HG03097 (cell line): ENCODE measurements around the gene HDAC11.

Experiments used
- ATAC-seq: cut with Tn5 transposase; IDR thresholded peaks from one replicate; pipeline ENCODE4 v1.9.1; 2021; ENCODE audit not compliant: unreplicated experiment, low FRiP score

The HDAC11 gene

DNA sequence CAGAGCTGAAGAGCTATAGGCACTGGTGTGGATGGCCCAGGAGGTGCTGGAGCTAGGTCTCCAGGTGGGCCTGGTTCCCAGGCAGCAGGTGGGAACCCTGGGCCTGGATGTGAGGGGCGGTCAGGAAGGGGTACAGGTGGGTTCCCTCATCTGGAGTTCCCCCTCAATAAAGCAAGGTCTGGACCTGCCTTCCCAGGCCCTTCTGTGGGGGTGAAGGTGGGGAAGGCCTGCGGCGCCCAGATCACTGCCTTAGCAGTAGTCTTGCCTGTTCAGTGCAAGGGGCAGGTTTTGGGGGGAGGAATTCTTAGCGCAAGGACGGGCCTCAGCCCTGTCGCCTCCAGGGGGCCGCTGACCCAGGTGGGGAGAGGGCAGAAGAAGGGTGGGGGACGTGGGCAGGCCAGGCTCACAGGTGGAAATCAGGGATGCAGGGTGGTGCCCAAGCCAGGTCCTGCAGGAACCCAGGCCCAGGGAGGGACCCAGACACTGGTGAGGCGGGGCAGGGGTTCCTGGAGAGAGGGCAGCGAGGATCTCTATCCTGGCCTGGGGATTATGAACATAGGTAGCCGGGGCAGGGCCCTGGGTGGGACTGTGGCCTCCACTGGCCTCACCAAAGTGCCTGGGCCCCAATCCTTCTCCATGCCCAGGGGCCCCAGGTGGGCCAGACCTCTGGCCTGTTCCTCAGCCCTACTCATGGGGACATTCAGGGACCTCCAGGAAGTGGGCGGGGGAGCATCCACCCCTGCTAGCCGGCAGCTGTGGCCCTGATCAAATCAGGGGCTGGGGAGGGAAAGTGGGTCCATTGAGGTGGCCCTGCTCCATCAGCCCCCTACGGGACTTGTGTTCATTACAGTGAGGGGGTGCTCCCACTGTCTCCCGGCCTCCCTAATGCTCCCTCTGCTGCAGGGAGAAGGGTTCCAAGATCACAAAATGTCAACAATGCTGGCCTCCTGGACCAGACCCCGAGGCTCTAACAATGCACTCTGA is 25.3 kb downstream of the HDAC11 start:
- ATAC-seq, result no peak

DNA sequence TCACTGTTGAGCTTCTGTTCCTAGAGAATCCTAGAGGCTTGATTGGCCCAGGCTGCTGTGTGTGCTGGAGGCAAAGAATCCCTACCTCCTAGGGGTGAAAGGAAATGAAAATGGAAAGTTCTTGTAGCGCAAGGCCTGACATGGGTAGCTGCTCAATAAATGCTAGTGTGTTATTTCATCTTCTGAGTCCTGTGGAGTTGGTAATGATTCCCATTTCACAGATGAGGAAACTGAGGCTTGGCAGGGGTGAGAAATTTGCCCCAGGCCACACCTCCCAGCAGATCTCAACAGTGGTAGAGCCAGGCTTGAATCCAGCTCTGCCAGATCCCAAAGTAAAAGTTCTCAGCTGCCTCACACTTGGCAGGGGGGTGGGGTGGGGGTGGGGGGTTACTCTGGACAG is 26.1 kb downstream of the HDAC11 start:
- ATAC-seq, result no peak

DNA sequence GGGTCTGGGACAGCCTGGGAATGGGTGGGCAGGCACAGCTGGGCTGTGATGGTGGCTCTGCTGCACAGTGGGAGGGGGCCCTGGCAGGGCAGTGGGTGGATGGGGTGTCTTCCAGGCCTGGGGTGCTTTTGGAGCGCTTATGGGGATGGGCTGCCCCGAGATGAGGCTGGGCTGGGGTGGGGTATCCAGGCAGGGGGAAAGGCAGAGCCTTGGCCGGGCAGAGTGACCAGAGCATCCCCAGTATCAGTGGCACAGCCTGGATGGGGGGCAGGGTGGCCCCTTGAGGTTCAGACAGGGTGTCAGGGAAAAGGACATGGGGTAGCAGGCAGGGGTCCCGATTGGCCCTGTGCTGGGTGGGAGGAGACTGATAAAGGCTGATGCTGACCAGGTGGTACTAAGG is 26.6 kb downstream of the HDAC11 start:
- ATAC-seq, result no peak

DNA sequence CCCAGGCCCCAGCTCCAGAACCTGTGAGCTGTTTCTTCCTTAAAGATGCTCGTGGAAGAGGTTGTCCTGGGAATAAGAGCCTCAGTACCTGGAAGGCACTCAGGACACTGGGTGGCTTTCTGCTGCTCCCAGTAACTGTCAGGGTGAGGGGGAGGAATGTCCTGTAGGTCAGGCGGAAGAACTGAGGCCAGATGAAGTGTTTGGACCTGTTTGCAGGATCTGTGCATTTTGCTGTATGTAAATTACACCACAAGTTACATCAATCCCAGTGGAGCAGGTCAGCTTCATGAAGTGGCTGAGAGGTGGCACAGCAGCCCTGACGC is 27.1 kb downstream of the HDAC11 start:
- no peak for ATAC-seq

DNA sequence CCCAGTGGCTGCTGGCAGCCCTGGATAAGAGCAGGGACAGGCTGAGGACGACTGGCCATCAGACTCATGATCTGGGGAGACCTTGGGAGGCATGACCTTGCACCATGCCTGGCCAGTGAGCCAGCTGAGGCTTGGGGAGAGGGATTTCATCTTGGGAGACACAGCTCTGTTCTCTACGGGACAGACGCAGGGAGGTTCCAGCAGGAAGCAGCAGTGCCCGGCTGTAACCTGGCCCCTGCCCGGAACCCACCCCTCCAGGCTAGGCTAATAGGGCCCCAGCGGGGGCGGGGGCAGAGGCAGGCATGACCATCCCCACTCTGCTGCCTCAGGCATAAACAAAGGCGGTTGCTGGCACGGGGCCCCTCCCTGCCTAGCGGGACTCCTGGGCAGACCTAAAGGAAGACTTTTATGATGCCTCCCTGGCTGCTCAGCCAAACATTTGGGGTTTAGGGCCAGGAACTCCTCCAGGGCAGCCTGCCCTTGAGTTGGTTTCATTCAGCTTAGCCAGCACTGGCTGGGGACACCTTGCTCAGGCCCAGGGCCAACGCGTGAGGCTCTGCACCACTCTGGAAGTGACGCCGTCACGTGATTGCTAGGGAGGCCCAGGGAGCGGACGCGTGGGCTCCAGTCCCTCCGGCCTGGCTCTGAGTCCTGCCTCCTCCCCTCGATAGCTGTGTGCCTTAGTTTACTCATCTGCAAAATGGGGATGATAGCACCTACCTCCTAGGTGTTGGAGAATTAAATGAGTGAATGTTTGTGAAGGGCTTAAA is 27.6 kb downstream of the HDAC11 start:
- no peak for ATAC-seq

DNA sequence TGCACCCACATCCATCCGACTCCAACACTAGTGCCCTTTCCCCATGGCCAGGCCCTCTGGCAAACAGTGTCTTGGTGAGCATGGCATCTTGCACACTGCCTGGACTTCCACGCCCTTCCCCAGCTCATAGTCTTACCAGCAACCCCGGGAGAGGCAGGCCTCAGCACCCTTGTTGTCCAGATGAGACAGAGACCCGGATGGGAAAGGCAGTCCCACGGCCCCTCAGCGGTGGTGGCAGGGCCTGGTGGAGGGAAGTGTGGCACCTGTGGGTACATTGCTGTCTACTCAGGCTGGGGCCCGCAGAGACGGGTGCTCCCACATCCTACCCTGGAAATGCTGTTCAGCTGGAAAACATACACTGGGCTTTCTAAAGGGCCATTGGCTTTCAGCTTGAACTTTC is 28.4 kb downstream of the HDAC11 start:
- ATAC-seq, result no peak

DNA sequence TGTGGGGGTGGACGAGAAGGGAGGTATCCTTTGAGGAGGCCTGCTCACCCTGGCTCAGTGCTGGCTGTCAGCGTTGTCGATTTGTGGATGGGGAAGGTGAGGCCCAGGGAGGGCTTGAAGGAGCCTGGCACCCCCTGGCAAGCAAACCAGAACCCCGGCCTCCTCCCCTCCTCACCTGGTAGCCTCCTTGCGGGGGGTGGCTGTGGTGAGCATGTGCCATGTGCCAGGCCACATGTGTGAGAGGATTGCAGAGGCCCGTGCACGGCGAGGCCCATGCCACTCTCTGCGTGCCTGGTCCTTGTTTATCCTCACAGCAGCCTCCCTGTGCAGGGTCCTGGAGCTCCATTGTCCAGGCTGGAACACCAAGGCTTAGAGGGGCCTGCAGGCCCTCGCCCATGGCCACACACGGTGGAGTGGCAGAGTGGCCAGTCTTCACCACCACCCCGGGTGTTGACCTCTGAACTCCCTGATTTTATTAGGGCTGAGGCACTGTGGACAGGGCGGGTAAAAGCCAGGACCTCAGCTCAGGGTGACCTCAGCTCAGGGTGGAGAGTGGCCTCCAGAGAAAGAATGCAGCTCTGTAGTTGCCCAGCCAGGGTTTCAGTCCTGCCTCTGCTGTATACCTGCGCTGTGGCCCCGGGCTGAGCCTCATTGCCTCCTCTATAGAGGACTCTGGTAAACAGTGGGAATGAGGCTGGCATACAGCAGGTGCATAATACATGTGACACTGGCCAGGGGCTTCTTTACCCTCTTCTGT is 29.1 kb downstream of the HDAC11 start:
- no peak for ATAC-seq

DNA sequence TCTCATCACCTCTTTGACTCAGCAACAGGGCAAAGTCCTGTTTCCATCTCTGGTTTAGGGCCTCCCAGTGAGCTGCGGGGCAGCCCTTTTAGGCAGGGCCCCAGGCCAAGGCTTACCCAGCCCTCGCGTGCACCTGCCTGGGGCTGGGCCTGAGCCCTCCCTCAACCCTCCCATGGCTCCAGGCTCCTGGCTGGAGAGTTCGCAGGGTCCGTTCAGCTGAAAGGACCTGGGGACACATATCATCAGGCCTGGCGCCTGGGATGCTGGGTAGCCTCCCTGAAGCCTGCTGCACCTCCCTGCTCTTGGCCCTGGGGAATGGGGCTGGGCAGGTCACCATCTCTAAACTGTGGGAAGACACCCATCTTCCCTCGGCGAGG is 29.7 kb downstream of the HDAC11 start:
- ATAC-seq, result no peak

DNA sequence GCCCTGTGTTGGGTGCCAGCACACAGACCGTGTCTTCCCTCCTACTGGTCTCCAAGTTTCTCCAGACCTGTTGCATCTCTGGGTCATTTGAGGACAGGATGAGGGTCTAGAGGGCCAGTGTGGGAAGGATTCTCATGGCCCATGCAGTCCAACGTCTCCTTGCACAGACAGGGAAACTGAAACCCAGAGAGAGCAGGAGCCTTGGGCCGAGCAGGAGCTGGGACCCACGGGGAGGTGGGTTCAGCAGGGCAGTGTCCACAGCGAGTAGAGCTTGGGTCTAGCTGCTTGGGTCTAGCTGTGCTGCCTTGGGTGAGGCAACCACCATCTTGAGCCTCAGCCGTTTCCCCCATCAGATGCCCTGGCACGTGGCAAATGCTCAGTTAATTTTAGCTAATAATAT is 32.3 kb downstream of the HDAC11 start:
- no peak for ATAC-seq

DNA sequence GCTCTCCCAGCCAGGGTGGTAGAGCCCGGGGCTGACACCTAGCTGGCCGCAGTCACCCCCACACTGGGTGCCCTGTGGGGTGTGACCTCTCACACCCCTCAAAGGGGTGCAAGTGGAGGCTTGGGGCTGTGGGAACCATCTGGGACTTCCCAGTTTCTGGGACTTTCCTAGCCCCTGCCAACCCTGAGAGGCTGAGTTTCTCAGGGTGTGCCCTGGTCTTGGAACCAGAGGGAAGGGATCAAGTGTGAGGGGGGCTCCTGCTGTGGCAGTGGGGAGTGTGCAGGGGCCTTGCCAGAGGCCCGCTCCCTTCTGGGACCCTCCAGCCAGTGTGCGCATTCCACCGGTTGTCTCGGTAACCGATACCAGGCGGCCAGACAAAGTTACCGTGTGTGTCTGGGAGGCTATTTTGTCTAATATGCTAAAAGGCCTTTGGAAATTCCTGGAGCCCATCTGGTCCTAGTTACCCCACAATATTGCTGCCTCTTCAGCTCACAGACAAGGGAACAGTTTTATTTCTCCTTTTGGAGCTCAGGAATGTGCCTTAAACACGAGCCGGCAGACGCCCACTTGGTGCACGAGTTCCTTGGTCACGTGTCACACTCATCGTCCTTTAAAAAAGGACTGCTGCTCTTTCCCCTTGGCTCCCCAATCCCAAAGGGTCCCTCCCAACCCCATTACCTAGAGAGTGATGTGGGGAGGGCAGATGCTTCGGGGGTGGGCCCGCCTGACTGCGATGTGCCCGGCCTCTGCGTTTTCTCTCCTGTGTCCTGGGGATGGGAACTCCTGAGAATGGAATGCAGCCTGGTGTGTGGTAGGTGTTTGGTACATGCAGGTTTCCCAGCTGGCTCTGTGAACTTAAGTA is 33.2 kb downstream of the HDAC11 start:
- no peak for ATAC-seq

DNA sequence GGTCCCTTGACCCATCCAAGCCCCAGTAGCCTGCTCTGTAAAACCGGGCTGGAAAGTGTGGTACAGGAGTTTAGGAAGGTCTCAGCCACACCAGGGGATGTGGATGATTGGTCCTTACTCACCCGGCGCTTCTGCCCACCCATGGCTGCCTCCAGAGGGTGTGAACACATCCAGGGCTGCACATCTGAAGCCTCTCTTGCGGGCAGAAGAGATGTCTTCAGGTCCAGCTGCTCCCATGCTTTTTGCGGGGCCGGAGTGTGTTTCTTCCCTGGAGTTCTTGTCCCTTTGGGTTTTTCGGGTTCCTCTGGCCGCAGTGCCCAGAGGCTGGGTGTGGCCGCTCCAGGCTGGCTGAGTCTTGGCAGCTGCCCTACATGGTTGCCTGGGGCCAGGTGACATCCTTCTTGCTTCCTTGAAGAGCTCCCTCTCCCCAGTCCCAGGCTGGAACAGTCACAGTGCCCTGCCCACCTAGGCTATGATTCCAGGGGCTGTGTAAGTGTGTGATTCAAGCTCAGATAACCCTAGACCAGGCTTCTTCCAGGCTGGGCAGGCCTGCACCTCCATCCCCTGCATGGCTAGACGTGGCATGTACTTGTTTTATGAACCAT is 33.9 kb downstream of the HDAC11 start:
- no peak for ATAC-seq

DNA sequence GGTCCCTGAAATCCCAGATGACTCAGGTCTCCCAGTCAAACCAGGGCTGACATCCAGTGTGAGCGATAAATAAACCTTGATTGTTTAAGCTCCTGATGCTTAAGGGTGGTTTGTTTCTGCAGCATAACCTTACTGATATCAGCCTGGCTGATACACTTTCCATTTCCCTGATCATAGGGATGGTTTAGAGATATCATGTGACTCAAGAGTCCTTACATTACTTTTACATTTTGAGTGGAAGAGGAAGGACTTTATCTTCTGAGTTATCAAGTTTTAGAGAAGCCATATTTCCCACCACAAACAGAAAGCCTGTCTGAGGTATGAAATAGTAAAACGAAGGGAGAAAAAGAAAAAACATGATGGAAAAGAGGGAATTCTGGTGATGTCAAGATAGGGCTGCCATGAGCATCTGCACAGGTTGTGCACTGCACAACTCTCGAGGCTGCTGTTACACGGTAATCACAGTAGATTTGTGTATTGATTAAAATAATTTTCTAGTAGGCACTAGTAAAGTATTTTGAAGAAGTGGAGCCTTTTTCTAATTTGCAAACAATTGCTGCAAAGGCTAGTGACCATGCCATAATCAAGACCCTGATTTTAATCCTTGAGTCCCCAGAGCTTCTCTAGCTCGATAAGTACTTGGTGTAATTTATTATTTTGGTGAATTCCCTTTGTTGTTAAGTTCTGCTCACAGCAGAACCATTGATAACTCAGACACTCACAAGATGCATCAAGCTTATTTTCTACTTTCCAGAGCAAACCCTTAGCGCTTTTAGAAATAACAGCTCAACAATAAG is 34.7 kb downstream of the HDAC11 start:
- ATAC-seq, result no peak

DNA sequence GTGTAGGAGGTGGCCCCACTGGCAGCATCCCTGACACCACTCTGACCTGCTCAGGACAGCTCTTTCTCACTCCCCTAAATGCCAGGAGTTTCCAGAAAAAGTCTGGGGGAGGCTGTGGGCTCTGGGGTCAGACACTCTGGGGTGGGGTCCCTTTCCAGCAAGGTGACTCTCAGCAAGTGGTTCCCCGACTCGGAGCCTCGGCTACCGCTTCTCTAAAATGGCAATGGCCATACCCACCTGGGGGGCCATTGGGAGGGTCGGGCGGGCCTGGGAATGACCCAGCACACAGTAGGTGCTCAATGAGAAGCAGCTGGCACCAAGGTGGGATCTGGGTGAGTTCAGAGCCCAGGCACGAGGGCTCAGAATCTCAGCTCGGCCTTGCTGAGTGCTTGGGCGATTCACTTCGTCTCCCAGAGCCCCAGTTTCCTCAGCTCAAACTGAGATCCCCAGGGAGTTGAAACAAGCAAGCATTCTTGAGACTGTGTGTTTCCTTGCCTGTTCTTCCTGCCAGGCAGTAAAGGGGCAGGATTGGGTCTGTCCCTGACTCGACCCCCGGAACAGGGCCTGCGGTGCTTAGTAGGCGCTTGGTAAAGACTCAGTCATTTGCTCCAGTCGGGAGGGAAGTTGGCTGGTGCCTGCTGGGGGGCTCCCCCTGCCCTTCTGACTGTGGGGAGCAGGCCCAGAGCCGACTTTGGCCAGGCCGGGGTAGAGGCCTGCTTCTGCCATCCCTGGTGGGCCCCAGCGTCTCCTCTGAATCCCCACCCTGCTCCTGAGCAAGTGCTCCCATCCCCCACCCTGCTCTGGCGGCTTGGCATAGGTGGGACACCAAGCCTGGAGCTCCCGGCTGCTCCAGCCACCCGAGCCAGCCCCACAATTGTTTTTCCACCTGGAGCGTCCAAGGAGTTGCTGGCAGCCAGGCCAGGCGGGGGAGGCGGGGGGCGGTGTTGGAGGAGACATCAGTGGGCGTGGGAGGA is 36.0 kb downstream of the HDAC11 start:
- ATAC-seq, result no peak

DNA sequence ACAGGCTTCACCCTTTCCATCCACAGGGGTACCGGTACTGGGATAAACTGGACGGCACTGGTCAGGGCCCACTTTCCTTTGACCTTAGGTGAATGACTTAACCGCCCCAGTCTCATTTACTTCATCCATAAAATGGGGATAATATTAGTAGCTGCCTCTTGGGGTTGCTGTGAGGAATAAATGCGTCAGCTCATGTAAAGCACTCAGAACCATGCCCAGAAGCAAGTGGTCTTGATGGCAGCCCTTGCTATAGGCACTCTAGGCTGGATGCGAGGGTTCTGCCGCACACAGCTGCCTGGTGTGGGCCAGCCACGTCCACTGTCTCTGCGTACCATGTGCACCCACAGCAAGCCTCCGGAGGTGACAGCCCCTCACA is 36.6 kb downstream of the HDAC11 start:
- no peak for ATAC-seq

DNA sequence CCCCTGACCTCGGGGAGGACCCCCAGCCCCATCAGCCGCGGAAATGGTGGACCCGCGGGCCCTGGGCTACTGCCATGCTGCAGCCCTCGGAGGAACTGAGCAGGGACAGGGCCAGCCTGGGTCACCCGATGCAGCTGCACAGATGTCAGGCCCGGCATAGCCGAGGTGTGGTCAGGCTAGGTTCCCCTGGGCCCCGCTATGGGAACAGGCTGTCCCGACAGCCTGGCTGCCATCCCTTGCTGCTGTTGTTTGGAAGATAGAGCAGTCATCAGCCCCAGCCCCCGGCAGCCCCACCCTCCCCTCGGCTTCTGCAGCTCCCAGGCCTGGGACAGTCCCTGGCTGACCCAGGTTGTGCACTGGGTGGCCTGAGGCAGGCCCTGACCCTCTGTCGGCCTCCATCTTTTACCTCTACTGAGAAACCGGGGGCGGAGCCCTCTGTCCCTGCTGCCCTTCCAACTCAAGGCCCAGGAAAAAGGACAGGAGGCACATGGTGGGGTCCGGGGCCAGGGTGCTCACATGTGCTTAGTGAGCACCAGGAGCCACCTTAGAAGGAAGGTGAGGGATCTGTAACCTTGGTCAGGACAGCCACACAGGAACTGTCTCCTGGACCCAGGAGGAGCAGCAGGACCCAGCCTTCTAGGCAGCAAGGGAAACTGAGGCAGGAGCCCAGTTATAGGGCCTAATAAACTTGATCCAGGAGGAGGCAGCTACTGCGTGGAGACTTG is 37.3 kb downstream of the HDAC11 start:
- ATAC-seq, result no peak

DNA sequence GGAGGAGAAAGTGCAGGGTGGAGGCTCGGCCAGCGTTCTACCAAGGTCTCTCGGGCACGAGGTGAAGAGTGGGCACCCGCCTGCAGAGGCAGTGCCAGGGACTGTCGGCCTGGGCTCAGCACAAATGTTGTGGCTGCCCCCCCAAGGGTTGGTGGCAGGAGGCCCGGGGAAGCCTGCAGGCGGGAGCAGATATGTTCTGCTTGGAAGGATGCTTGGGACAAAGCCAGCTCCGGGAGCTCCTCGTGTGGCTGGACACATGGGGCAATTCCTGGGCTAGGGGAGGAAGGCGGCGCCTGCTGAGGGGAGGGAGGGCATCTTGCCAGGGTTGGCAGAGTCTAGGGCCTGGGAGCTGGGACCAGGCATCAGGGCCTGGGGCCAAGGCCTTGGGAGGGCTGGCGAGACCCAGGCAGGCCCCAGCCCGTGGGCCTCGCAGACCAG is 38.4 kb downstream of the HDAC11 start:
- ATAC-seq, result no peak
